ENCODE measurements around the gene EFCAB6. TPM values are rescaled to one million over a fixed set of nuclear protein-coding genes. Genes with fewer than 3 reads are reported as not detected.

Gene EFCAB6
- total RNA-seq, 1 donor from 2014 or later: not detected

DNA sequence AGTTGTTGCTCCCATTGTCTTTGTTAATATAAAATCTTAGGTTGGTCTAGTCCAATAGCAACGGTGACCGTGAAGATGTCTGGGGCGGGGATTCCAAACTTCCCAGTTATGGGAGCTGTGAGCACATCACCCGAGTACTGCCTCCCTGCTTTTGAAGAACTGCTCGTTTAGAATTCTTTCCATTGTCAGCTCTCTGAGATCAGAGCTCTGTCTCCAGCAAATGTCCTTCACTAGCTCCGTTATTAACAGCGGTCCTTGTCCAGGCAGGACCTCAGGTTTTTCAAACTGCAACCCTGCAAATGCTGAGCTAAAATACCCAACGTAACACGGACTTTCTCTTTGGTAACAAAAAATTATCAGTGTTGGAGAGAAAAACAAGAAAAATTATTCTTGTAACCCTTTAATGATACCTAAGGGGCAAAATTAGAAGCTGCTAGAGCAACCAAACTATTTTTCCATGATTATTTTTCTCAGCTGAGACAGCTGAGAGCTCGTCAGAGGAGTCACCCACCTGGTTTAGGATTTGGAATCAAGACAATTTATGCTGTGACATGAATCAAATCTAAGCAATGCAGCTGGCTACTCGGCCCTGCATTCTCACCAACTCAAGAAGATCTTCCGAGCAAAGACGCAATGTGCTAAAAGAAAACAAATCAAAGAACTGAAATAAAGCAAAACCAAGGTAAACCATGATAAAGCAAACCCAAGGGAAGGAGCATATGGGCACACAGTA, 15.1 kb upstream of the EFCAB6 start:
- no peaks in the 10 kb centered on the region for H3K36me3 Mint-ChIP-seq (ENCODE audit: low read depth)
- peaks cover 8% of the 10 kb centered on the region for H3K27me3 Mint-ChIP-seq
- ATAC-seq (ENCODE audit: low read depth) (no peak), DNase-seq (no peak)
- H3K4me1 Mint-ChIP-seq: no peaks in the 10 kb centered on the region
- intact Hi-C loops (cut with micrococcal nuclease): no loop called here
- ChIA-PET POLR2A (no interaction called here), CTCF (no interaction called here)
- H3K9me3 Mint-ChIP-seq: no peaks in the 10 kb centered on the region
- no peak overlapping the region for H3K4me3 Mint-ChIP-seq
- no peak overlapping the region for H3K27ac Mint-ChIP-seq
- TF ChIP-seq, protein P1, sequence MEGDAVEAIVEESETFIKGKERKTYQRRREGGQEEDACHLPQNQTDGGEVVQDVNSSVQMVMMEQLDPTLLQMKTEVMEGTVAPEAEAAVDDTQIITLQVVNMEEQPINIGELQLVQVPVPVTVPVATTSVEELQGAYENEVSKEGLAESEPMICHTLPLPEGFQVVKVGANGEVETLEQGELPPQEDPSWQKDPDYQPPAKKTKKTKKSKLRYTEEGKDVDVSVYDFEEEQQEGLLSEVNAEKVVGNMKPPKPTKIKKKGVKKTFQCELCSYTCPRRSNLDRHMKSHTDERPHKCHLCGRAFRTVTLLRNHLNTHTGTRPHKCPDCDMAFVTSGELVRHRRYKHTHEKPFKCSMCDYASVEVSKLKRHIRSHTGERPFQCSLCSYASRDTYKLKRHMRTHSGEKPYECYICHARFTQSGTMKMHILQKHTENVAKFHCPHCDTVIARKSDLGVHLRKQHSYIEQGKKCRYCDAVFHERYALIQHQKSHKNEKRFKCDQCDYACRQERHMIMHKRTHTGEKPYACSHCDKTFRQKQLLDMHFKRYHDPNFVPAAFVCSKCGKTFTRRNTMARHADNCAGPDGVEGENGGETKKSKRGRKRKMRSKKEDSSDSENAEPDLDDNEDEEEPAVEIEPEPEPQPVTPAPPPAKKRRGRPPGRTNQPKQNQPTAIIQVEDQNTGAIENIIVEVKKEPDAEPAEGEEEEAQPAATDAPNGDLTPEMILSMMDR (IDR thresholded peaks at IDR 0.05): no peak

DNA sequence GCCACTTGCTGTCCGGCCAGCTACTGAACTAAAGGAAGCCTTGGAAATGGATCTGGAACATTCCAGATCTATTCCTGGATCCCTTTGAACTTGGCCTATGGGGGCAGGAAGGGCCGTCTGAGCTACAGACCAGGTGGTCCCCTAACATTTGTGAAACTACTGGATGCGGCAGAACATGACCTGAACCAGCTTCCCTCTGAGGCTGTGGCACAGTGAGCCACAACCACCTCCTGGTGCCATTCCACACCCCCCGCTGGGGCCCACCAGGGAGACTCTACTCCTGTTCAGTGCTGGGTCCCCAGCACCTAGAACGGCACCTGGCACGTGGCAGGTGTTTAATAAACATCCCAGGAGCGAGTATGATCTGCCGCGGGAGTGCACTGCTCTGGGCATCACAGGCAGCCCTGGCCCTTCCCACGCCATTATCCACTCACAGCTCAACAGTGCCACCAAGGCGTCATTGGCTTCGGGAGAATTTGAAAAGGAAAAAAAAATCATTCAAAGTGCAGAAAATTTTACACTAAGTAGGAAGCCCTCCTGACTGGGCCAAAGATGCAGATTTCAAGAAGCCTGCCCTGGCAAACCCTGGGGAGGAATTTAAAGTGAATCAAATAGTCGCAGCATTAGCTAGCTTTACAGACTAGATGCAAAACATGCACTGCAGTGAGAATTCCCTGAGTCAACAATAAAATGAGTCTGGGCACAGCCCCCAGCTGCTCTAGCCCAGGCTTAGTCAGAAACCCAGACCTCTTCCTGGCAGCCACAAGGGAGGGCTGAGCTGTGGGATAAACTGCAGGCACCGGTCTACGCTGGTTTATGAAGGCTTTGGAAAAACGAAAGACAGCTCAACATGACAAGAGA, 14.3 kb upstream of the EFCAB6 start:
- peaks cover 13% of the 10 kb centered on the region for H3K27me3 Mint-ChIP-seq
- POLR2A ChIA-PET: no interaction called here
- CTCF ChIA-PET: no interaction called here

DNA sequence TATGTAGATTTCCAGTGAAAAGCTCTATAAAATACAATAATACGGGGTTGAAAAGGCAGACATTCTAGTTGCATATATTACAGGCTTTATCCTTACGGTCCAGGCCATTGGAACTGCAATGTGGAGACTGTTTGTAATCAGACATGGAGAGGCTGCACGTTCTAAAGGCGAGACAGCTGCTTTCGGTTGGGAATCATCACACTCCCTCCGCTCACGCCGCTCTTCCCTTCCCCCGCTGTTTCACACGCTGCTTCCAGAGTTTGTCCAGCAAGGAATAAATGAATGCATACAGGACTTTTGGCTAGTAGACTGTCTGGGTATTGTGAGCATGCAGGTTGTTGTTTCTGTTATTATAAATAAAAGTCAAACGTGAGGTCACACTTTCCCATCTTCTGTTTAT, 13.5 kb upstream of the EFCAB6 start:
- ATAC-seq (ENCODE audit: low read depth) (no peak), DNase-seq (no peak)
- ChIA-PET CTCF (no interaction called here), POLR2A (no interaction called here)
- Mint-ChIP-seq H3K36me3 (ENCODE audit: low read depth) (no peaks in the 10 kb centered on the region), H3K4me3 (no peak overlapping the region), H3K27ac (no peak overlapping the region), H3K27me3 (peaks cover 20% of the 10 kb centered on the region), H3K4me1 (no peaks in the 10 kb centered on the region), H3K9me3 (no peaks in the 10 kb centered on the region)
- TF ChIP-seq, protein P1 (IDR thresholded peaks at IDR 0.05): no peak
- intact Hi-C loops (cut with micrococcal nuclease): no loop called here

More for the DNA sequence above, 14.3 kb upstream of the EFCAB6 start:
- H3K9me3 Mint-ChIP-seq: no peaks in the 10 kb centered on the region
- no peaks in the 10 kb centered on the region for H3K36me3 Mint-ChIP-seq (ENCODE audit: low read depth)
- no peak overlapping the region for H3K4me3 Mint-ChIP-seq
- no peak for ATAC-seq (ENCODE audit: low read depth)
- TF ChIP-seq, protein P1 (IDR thresholded peaks at IDR 0.05): no peak
- DNase-seq: no peak
- no peaks in the 10 kb centered on the region for H3K4me1 Mint-ChIP-seq
- intact Hi-C loops (cut with micrococcal nuclease): no loop called here
- no peak overlapping the region for H3K27ac Mint-ChIP-seq

DNA sequence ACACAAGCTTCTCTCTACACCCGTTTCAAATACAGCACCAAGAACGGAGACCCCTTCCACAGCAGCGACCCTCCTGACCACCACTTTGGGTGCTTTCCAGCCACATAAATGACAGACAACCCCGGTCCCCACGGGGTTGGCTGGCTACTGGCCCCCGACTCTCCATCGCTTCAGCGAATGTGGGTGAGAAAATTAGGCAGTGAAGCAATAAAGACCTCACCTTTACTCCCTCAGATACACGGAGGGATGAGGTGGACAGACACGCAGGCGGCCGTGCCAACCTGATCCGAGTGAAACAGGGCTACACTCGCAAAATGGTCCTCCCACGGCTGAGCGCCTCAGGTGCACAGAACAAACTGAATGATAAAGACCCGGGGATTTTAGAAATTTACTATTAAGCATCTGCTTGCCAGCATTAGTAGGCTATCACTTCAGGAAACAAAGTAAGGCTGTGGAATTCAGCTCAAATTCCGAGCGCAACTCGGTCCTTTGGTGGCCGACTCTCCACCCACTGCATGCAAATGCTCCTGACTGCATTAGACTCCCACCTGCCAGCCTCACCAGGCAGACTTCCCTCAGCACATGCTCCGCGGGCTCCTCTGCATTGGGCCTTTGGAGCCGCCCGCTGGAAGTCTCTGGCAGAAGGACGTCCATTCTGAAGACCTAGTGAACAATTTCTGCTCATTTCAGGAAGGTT, 12.8 kb upstream of the EFCAB6 start:
- no peaks in the 10 kb centered on the region for H3K4me1 Mint-ChIP-seq

More for the DNA sequence above, 12.8 kb upstream of the EFCAB6 start:
- POLR2A ChIA-PET: no interaction called here
- TF ChIP-seq, protein P1 (IDR thresholded peaks at IDR 0.05): no peak
- intact Hi-C loops (cut with micrococcal nuclease): no loop called here
- H3K36me3 Mint-ChIP-seq (ENCODE audit: low read depth): no peaks in the 10 kb centered on the region
- ATAC-seq (ENCODE audit: low read depth) (no peak), DNase-seq (no peak)
- CTCF ChIA-PET: no interaction called here
- H3K27ac Mint-ChIP-seq: no peak overlapping the region
- H3K9me3 Mint-ChIP-seq: no peaks in the 10 kb centered on the region
- H3K4me3 Mint-ChIP-seq: no peak overlapping the region
- peaks cover 21% of the 10 kb centered on the region for H3K27me3 Mint-ChIP-seq
